MM.1S (cell line): ENCODE measurements around the gene SNHG17.

Experiments used
- EZH2phosphoT487 ChIP-seq: fragments of 300-600 bp; sonication (generic); IDR thresholded peaks from 2 replicates; pipeline ENCODE4 v1.6.1; 2018; ENCODE audit warnings: antibody characterized with exemption, low read length
- TF ChIP-seq, protein P1 (sequence below): fragments of 300-600 bp; sonication (generic); IDR thresholded peaks from 2 replicates; pipeline ENCODE4 v1.5.1; 2016; ENCODE audit warnings: antibody characterized with exemption, low read length, mixed read lengths

DNA sequence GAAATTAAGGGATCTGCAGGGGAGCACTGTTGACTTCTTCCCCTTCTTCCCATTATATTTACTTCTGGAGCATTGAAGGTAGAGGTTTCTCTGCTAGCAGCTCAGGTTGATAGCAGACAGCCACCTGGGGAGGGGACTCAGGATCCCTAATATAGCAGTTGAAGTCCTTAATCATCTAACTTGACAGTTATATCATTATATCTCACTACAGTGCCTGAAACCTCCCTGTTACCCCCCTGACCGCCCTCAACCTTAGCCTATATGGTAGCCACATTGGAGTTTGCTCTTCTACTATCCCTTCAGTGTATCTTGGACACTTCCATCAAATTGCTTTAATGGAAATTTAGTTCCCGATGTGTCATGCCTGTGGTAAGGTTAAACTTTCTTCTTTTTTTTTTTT lies 44.5 kb upstream of the SNHG17 start:
- TF ChIP-seq, protein P1, sequence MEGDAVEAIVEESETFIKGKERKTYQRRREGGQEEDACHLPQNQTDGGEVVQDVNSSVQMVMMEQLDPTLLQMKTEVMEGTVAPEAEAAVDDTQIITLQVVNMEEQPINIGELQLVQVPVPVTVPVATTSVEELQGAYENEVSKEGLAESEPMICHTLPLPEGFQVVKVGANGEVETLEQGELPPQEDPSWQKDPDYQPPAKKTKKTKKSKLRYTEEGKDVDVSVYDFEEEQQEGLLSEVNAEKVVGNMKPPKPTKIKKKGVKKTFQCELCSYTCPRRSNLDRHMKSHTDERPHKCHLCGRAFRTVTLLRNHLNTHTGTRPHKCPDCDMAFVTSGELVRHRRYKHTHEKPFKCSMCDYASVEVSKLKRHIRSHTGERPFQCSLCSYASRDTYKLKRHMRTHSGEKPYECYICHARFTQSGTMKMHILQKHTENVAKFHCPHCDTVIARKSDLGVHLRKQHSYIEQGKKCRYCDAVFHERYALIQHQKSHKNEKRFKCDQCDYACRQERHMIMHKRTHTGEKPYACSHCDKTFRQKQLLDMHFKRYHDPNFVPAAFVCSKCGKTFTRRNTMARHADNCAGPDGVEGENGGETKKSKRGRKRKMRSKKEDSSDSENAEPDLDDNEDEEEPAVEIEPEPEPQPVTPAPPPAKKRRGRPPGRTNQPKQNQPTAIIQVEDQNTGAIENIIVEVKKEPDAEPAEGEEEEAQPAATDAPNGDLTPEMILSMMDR = no peak
- no peak for TF ChIP-seq EZH2phosphoT487
